MM.1S (cell line): Measurements from ENCODE around the gene KRTAP5-9.
"Not testable (repeated sequence)": the region's sequence is repeated elsewhere in the genome, so short reads cannot be mapped to it uniquely, and the experiment has no call there.

Experiments used
- EZH2 ChIP-seq: fragments of 300-600 bp; sonication (generic); optimal IDR thresholded peaks from 2 replicates; pipeline ENCODE3; 2017; ENCODE audit warnings: low read depth, mild to moderate bottlenecking, antibody characterized with exemption, low read length, mixed read lengths
- EZH2phosphoT487 ChIP-seq: fragments of 300-600 bp; sonication (generic); IDR thresholded peaks from 2 replicates; pipeline ENCODE4 v1.6.1; 2018; ENCODE audit warnings: antibody characterized with exemption, low read length
- TF ChIP-seq, protein P1 (sequence below): fragments of 300-600 bp; sonication (generic); IDR thresholded peaks from 2 replicates; pipeline ENCODE4 v1.5.1; 2016; ENCODE audit warnings: antibody characterized with exemption, low read length, mixed read lengths

DNA sequence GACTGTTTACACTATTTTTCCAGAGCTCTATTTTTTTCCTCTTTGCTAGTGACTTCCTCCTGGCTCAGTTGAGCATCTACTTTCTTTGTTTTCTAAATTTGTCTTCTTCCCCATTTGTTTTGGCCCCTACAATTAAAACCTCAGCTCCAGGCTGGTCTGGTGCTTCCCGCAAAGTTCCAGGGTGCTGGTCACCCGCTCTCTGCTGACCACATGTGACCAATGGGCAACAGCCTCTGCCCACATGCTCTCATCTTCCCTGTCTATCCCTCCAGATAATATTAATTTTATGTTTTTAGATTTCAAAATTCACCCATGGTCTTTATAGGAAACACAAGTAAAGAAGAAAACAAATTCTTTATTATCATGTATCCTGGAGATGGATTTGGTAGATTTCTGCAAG lies 34.7 kb downstream of the KRTAP5-9 start:
- TF ChIP-seq, protein P1, sequence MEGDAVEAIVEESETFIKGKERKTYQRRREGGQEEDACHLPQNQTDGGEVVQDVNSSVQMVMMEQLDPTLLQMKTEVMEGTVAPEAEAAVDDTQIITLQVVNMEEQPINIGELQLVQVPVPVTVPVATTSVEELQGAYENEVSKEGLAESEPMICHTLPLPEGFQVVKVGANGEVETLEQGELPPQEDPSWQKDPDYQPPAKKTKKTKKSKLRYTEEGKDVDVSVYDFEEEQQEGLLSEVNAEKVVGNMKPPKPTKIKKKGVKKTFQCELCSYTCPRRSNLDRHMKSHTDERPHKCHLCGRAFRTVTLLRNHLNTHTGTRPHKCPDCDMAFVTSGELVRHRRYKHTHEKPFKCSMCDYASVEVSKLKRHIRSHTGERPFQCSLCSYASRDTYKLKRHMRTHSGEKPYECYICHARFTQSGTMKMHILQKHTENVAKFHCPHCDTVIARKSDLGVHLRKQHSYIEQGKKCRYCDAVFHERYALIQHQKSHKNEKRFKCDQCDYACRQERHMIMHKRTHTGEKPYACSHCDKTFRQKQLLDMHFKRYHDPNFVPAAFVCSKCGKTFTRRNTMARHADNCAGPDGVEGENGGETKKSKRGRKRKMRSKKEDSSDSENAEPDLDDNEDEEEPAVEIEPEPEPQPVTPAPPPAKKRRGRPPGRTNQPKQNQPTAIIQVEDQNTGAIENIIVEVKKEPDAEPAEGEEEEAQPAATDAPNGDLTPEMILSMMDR = not testable (repeated sequence)
- not testable (repeated sequence) for TF ChIP-seq EZH2phosphoT487, EZH2
